ENCODE measurements around the gene TMSB10.

GRCh38 chr2:84885111-84885510 is 20.3 kb upstream of the TMSB10 start:
- no peak for TF ChIP-seq GATA3 (IDR thresholded peaks at IDR 0.05; ENCODE audit: low read depth, low read length)
- TF ChIP-seq GATA2 (IDR thresholded peaks at IDR 0.05; ENCODE audit: low read depth, low read length), result no peak

Measured in SH-SY5Y (cell line).